ENCODE measurements around the gene CISD1.

- peak; percentile 88 for TF ChIP-seq CTCF (conservative IDR thresholded peaks at IDR 0.05)
- no peak for TF ChIP-seq ZFX (IDR thresholded peaks at IDR 0.05)
These were observed 22.7 kb downstream of the CISD1 start for GRCh38 chr10:58291538-58292174.
